Thoracic aorta (tissue), 2 donors: ENCODE measurements around the gene COX7A2. TPM values are rescaled to one million over a fixed set of nuclear protein-coding genes. Genes with fewer than 3 reads are reported as not detected.

ENCODE experiments used
- ATAC-seq: fragments of 150-250 bp; one replicate; pipeline ENCODE4 v1.8.0; 2017; ENCODE audit warnings: low read depth; ENCODE audit not compliant: insufficient number of reproducible peaks, low FRiP score
- DNase-seq: peaks from one replicate; pipeline ENCODE4 v3.0.0-alpha.2; 2020; ENCODE audit warnings: low spot score
- H3K27ac ChIP-seq, 2 donors: fragments of 200-600 bp; sonication (generic); 1 replicate in 1 of 2; 2 replicates in 1 of 2; pipeline ENCODE4 v1.5.1; 2016; ENCODE audit warnings: mild to moderate bottlenecking in 2 of 2, moderate library complexity in 2 of 2
- H3K27me3 ChIP-seq: fragments of 200-600 bp; sonication (generic); replicated peaks from 2 replicates; pipeline ENCODE4 v1.6.0; 2016; ENCODE audit warnings: mild to moderate bottlenecking; ENCODE audit not compliant: insufficient read depth
- H3K36me3 ChIP-seq: fragments of 200-600 bp; sonication (generic); one replicate; pipeline ENCODE4 v1.5.1; 2016
- H3K4me1 ChIP-seq, 2 donors: fragments of 200-600 bp; sonication (generic); 1 replicate in 1 of 2; 2 replicates in 1 of 2; pipeline versions ENCODE4 v1.5.1 to v1.6.0; 2016; ENCODE audit warnings: low read depth in 2 of 2, mild to moderate bottlenecking in 1 of 2; ENCODE audit not compliant: control insufficient read depth in 1 of 2
- H3K4me3 ChIP-seq: fragments of 200-600 bp; sonication (generic); 2 replicates; pipeline ENCODE4 v1.5.1; 2016; ENCODE audit warnings: mild to moderate bottlenecking
- H3K9me3 ChIP-seq: fragments of 200-600 bp; sonication (generic); 2 replicates; pipeline ENCODE4 v1.5.1; 2016
- total RNA-seq, 2 donors: library from RNA; depleted of rRNA; stranded (reverse); fragments of >200 nt; gene quantifications; one replicate each; pipeline versions ENCODE4 v1.1.0 to v1.2.3, GENCODE V29; 2016
- TF ChIP-seq, protein P1 (sequence below): fragments of 200-600 bp; sonication (generic); IDR thresholded peaks from one replicate; pipeline ENCODE4 v1.5.1; 2019; ENCODE audit warnings: antibody characterized with exemption

COX7A2 gene, protein sequence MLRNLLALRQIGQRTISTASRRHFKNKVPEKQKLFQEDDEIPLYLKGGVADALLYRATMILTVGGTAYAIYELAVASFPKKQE
- 100 to 1,000 TPM; 101 to 643 TPM for total RNA-seq

- Histone ChIP-seq H3K4me3 (peak within 1 kb of the TSS; percentile 81), H3K9me3 (no peaks in the 10 kb centered on the region), H3K4me1 (peaks cover 20% of the 10 kb centered on the region in 2 donors), H3K27ac (peak within 1 kb of the TSS; percentile 87 to 92), H3K36me3 (peaks cover 6% of the 10 kb centered on the region), H3K27me3 (no peaks in the 10 kb centered on the region)
- DNase-seq, result peak; percentile 73
- ATAC-seq, result peak; percentile 99
- TF ChIP-seq, protein P1, sequence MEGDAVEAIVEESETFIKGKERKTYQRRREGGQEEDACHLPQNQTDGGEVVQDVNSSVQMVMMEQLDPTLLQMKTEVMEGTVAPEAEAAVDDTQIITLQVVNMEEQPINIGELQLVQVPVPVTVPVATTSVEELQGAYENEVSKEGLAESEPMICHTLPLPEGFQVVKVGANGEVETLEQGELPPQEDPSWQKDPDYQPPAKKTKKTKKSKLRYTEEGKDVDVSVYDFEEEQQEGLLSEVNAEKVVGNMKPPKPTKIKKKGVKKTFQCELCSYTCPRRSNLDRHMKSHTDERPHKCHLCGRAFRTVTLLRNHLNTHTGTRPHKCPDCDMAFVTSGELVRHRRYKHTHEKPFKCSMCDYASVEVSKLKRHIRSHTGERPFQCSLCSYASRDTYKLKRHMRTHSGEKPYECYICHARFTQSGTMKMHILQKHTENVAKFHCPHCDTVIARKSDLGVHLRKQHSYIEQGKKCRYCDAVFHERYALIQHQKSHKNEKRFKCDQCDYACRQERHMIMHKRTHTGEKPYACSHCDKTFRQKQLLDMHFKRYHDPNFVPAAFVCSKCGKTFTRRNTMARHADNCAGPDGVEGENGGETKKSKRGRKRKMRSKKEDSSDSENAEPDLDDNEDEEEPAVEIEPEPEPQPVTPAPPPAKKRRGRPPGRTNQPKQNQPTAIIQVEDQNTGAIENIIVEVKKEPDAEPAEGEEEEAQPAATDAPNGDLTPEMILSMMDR, result no peak
Observed at GRCh38 chr6:75243333-75244062, at the start of gene COX7A2. Gene COX7A2, minus strand, starts transcription at chr6:75243801. Its CDS starts 67 bp downstream, at chr6:75243734.

DNA sequence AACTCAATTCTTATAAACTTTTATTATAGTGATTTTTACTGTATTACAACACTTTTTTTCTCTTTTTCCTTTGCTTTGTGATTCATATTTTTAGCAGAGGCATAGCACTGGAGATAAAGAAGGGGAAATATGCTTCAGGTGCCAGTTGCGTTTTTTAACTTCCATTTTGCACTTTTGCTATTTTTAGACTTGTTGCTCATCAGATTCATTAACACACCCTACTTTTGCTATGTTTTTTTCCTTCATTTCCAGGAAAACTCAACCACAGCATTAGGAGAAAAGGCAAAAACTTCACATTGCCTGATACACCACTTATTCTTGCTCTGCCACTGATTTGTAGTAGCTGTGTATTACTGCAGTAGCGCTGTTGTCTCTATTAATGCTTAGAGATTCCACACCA is 49.0 kb upstream of the COX7A2 start:
- Histone ChIP-seq H3K4me3 (no peak overlapping the region), H3K4me1 (peaks cover 26 to 33% of the 10 kb centered on the region in 2 donors), H3K27ac (peak overlapping the region in 1 of 2 donors; percentile 62), H3K36me3 (no peaks in the 10 kb centered on the region), H3K9me3 (no peaks in the 10 kb centered on the region), H3K27me3 (no peaks in the 10 kb centered on the region)
- TF ChIP-seq, protein P1, result no peak
- ATAC-seq (no peak), DNase-seq (no peak)

DNA sequence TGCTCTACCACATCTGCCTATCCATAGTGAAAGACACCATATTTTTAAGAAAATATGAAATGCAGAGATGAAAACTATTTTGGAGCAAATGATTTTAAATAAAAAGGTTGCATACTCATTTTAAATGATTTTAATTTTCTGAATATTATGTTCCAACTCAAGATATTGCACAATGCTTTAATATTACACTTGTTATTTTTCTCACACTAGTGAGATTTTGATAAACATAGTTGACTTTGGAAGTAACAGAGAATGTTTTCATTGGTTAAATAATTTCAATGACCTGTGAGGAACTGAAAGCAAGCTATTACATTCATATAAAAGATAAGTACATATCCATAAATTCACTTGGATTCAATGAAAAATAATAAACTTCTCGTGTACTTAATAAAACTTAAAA is 48.1 kb upstream of the COX7A2 start:
- TF ChIP-seq, protein P1, result no peak
- Histone ChIP-seq H3K27ac (peak overlapping the region; percentile 60 to 62), H3K36me3 (no peaks in the 10 kb centered on the region), H3K4me1 (peaks cover 25 to 41% of the 10 kb centered on the region in 2 donors), H3K4me3 (no peak overlapping the region), H3K27me3 (no peaks in the 10 kb centered on the region), H3K9me3 (no peaks in the 10 kb centered on the region)
- DNase-seq (no peak), ATAC-seq (no peak)

DNA sequence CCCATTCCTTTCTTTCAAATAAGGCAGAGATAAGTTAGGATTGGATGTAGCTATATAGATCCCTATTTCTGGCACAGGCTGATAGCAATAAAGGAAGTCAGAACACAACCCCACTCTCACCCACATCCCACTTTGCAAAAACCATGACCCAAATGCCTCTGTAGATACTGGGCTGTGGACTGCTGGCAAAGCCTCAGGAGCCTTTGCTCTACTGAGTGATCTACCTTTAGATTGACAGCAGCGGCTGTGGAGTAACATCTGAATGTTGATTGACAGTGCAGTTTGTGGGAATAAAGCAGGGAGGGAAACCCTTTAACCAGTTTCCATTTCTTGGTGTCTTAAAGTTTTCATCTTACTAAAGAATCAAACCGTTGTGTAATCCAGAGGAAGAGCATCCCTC is 47.7 kb upstream of the COX7A2 start:
- no peaks in the 10 kb centered on the region for H3K9me3 ChIP-seq
- H3K4me3 ChIP-seq, result no peak overlapping the region
- ATAC-seq (no peak), DNase-seq (no peak)
- H3K4me1 ChIP-seq, result peaks cover 25 to 44% of the 10 kb centered on the region in 2 donors
- TF ChIP-seq, protein P1, result no peak
- no peaks in the 10 kb centered on the region for H3K27me3 ChIP-seq
- H3K36me3 ChIP-seq, result no peaks in the 10 kb centered on the region
- H3K27ac ChIP-seq, result peak overlapping the region; percentile 60 to 62

DNA sequence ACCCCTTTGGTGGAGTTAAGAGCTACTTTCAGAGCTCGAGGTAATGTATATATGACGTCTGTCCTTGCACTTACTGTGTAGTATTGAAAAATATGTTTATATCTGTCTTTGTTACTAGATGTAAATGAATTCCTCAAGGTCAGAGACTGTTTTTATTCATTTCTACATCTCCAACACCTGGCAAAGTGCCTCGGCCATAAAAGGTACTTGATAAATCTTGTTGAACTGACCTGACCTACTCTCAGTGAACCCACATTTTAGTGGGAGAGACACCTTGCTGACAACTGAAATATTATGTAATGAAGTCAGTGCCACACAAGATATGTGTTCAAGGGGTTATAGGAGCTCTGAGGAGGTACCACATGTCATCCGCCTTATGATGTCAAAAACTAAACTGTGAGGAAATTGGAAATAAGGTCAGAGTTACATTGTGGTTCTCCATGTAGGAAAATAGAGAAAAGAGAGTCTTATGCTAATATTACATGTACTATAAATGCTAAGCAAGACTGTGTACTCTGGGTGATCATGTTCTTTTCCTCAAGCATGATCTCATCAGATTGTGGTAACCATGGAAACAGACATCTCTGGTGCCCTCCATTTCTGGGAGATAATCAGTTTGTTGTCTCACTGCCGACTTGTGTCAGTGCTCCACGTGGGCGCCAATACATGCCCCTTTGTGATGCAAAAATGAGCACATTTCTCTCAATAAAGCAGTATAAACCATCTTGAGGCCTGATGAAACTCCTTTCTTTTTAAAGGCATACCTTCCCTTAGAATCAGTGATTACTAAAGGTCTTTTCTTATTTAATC is 46.7 kb upstream of the COX7A2 start:
- Histone ChIP-seq H3K27ac (peak overlapping the region; percentile 60 to 62), H3K36me3 (no peaks in the 10 kb centered on the region), H3K4me1 (peaks cover 29 to 53% of the 10 kb centered on the region in 2 donors), H3K4me3 (no peak overlapping the region), H3K27me3 (no peaks in the 10 kb centered on the region), H3K9me3 (no peaks in the 10 kb centered on the region)
- ATAC-seq (no peak), DNase-seq (no peak)
- TF ChIP-seq, protein P1, result no peak
